Upper lobe of left lung (tissue), 4 donors: ENCODE data around the gene AGBL3.

ENCODE experiments used
- EP300 ChIP-seq, 4 donors: sonication (generic); formaldehyde crosslinking; IDR thresholded peaks; one replicate each; pipeline ENCODE4 v1.5.1; 2017; ENCODE audit warnings: antibody characterized with exemption in 4 of 4, control low read depth in 2 of 4
- POLR2A ChIP-seq, 4 donors: fragments of 450-650 bp; IDR thresholded peaks; one replicate each; pipeline ENCODE4 v1.5.1; 2016 to 2017; ENCODE audit warnings: antibody characterized with exemption in 4 of 4, mild to moderate bottlenecking in 2 of 4
- POLR2AphosphoS5 ChIP-seq, 2 donors: sonication (generic); formaldehyde crosslinking; IDR thresholded peaks; one replicate each; pipeline ENCODE4 v1.5.1; 2017; ENCODE audit warnings: antibody characterized with exemption in 2 of 2
- TF ChIP-seq, protein P1 (sequence below), 6 experiments: fragments of 450-650 bp in 4 of 6; fragments of 200-600 bp in 2 of 6; sonication (generic) in 2 of 6; IDR thresholded peaks; one replicate each; pipeline ENCODE4 v1.5.1; 2016 to 2019; ENCODE audit warnings: antibody characterized with exemption in 6 of 6

GRCh38 chr7:134947329-134947728, 39.0 kb upstream of the AGBL3 start:
- TF ChIP-seq POLR2AphosphoS5 (IDR thresholded peaks at IDR 0.05) (no peak), POLR2A (IDR thresholded peaks at IDR 0.05) (no peak), EP300 (IDR thresholded peaks at IDR 0.05) (no peak)
- TF ChIP-seq, protein P1, sequence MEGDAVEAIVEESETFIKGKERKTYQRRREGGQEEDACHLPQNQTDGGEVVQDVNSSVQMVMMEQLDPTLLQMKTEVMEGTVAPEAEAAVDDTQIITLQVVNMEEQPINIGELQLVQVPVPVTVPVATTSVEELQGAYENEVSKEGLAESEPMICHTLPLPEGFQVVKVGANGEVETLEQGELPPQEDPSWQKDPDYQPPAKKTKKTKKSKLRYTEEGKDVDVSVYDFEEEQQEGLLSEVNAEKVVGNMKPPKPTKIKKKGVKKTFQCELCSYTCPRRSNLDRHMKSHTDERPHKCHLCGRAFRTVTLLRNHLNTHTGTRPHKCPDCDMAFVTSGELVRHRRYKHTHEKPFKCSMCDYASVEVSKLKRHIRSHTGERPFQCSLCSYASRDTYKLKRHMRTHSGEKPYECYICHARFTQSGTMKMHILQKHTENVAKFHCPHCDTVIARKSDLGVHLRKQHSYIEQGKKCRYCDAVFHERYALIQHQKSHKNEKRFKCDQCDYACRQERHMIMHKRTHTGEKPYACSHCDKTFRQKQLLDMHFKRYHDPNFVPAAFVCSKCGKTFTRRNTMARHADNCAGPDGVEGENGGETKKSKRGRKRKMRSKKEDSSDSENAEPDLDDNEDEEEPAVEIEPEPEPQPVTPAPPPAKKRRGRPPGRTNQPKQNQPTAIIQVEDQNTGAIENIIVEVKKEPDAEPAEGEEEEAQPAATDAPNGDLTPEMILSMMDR (IDR thresholded peaks at IDR 0.05) = no peak
